ENCODE measurements around the gene MAGIX. TPM values are rescaled to one million over a fixed set of nuclear protein-coding genes. Genes with fewer than 3 reads are reported as not detected.

MAGIX gene
- total RNA-seq, 1 experiment from 2014 or later: 1.2 TPM

DNA sequence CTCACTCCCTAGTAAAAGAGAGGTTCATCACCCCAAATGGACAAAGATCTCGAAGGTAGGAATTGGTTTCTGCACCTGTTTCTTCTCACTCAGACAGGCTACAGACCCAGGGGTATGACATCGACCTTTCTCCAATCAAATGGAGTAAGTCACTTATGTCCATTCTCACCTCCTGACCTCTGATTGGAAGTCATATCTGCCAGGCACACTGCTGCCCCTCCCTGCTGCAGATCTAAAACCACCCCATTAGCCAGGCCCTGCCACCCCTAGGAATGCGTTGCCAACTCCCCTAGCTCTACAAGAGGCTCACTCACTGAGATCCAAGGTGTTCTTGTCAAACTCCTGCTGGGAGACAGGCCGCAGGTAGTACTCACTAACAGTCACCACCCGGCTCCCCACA lies 45.8 kb upstream of the MAGIX start:
- no peak for ATAC-seq
- Mint-ChIP-seq H3K9me3 (no peaks in the 10 kb centered on the region), H3K27me3 (ENCODE audit: low read depth) (no peaks in the 10 kb centered on the region), H3K36me3 (peaks cover 35% of the 10 kb centered on the region), H3K4me3 (no peak overlapping the region), H3K27ac (no peak overlapping the region), H3K4me1 (no peaks in the 10 kb centered on the region)
- CTCF ChIA-PET: no interaction called here
- POLR2A ChIA-PET: no interaction called here
- no peak for DNase-seq (ENCODE audit: low spot score)
- TF ChIP-seq ZNF263 (CRISPR knock-in tag; IDR thresholded peaks at IDR 0.05; ENCODE audit: low read depth) (no peak), KAT7 (CRISPR knock-in tag; IDR thresholded peaks at IDR 0.05; ENCODE audit: borderline replicate concordance) (no peak), TCF7 (CRISPR knock-in tag; IDR thresholded peaks at IDR 0.05; ENCODE audit: low read depth) (no peak), ELF4 (CRISPR knock-in tag; IDR thresholded peaks at IDR 0.05; ENCODE audit: low read depth) (no peak)

- H3K4me3 Mint-ChIP-seq: no peak overlapping the region
- H3K9me3 Mint-ChIP-seq: no peaks in the 10 kb centered on the region
- ATAC-seq (no peak), DNase-seq (ENCODE audit: low spot score) (no peak)
- no peaks in the 10 kb centered on the region for H3K4me1 Mint-ChIP-seq
- H3K36me3 Mint-ChIP-seq: peaks cover 33% of the 10 kb centered on the region
- CTCF ChIA-PET: no interaction called here
- TF ChIP-seq, protein P1, sequence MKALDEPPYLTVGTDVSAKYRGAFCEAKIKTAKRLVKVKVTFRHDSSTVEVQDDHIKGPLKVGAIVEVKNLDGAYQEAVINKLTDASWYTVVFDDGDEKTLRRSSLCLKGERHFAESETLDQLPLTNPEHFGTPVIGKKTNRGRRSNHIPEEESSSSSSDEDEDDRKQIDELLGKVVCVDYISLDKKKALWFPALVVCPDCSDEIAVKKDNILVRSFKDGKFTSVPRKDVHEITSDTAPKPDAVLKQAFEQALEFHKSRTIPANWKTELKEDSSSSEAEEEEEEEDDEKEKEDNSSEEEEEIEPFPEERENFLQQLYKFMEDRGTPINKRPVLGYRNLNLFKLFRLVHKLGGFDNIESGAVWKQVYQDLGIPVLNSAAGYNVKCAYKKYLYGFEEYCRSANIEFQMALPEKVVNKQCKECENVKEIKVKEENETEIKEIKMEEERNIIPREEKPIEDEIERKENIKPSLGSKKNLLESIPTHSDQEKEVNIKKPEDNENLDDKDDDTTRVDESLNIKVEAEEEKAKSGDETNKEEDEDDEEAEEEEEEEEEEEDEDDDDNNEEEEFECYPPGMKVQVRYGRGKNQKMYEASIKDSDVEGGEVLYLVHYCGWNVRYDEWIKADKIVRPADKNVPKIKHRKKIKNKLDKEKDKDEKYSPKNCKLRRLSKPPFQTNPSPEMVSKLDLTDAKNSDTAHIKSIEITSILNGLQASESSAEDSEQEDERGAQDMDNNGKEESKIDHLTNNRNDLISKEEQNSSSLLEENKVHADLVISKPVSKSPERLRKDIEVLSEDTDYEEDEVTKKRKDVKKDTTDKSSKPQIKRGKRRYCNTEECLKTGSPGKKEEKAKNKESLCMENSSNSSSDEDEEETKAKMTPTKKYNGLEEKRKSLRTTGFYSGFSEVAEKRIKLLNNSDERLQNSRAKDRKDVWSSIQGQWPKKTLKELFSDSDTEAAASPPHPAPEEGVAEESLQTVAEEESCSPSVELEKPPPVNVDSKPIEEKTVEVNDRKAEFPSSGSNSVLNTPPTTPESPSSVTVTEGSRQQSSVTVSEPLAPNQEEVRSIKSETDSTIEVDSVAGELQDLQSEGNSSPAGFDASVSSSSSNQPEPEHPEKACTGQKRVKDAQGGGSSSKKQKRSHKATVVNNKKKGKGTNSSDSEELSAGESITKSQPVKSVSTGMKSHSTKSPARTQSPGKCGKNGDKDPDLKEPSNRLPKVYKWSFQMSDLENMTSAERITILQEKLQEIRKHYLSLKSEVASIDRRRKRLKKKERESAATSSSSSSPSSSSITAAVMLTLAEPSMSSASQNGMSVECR (CRISPR knock-in tag; IDR thresholded peaks at IDR 0.05; ENCODE audit: borderline replicate concordance): no peak
- TF ChIP-seq CBFB (CRISPR knock-in tag; IDR thresholded peaks at IDR 0.05; ENCODE audit: low read depth) (no peak), ZNF532 (CRISPR knock-in tag; IDR thresholded peaks at IDR 0.05; ENCODE audit: borderline replicate concordance) (no peak), NFE2L1 (CRISPR knock-in tag; IDR thresholded peaks at IDR 0.05) (no peak), USF2 (CRISPR knock-in tag; IDR thresholded peaks at IDR 0.05) (no peak), E2F4 (CRISPR knock-in tag; IDR thresholded peaks at IDR 0.05; ENCODE audit: borderline replicate concordance, low read depth) (no peak), ZNF671 (CRISPR knock-in tag; IDR thresholded peaks at IDR 0.05) (no peak), FOXK1 (CRISPR knock-in tag; IDR thresholded peaks at IDR 0.05) (no peak), IRF2 (CRISPR knock-in tag; IDR thresholded peaks at IDR 0.05; ENCODE audit: borderline replicate concordance, low read depth) (no peak), E2F5 (CRISPR knock-in tag; IDR thresholded peaks at IDR 0.05) (no peak)
- POLR2A ChIA-PET: no interaction called here
- no peak overlapping the region for H3K27ac Mint-ChIP-seq
- H3K27me3 Mint-ChIP-seq (ENCODE audit: low read depth): no peaks in the 10 kb centered on the region
Measured at GRCh38 chrX:49117581-49117980, 45.0 kb upstream of the MAGIX start.
